SK-N-MC (cell line): ENCODE results near the gene ZNF831.

Source experiments
- EZH2 ChIP-seq: fragments of 200-600 bp; sonication (generic); IDR thresholded peaks from one replicate; pipeline ENCODE4 v1.6.1; 2017; ENCODE audit warnings: antibody characterized with exemption
- POLR2AphosphoS5 ChIP-seq: IDR thresholded peaks from 2 replicates; pipeline ENCODE4 v1.6.1; 2012; ENCODE audit warnings: mild to moderate bottlenecking, low read depth, low read length, borderline replicate concordance

GRCh38 chr20:59161721-59162120 lies 1.9 kb upstream of the ZNF831 start:
- TF ChIP-seq POLR2AphosphoS5 (no peak), EZH2 (no peak)
